Measurements from ENCODE around the gene CLTCL1. TPM values are rescaled to one million over a fixed set of nuclear protein-coding genes. Genes with fewer than 3 reads are reported as not detected.

Gene CLTCL1
- total and polyA plus RNA-seq, 9 of the 15 experiments (the other 6 are each of a cell fraction or from before 2014, with no cell fraction given), result 1.1 to 11.7 (median 5.0) TPM

GRCh38 chr22:19196841-19197612, 94.5 kb downstream of the CLTCL1 start (continued):
- 0 out of 2 replicates have a peak, but pooled peaks have one; percentile 9 for TF ChIP-seq ARID4B (CRISPR knock-in tag; IDR thresholded peaks at IDR 0.05)
- TF ChIP-seq ZFPM2 (CRISPR knock-in tag; IDR thresholded peaks at IDR 0.05), result 0 out of 2 replicates have a peak, but pooled peaks have one; percentile 59
- no peak for TF ChIP-seq ZBTB17 (CRISPR knock-in tag; IDR thresholded peaks at IDR 0.05)
- TF ChIP-seq MAX (CRISPR knock-in tag; IDR thresholded peaks at IDR 0.05), result peak; percentile 43; the same call in 1 of the 2 replicates
- no peak for TF ChIP-seq FOXM1 (IDR thresholded peaks at IDR 0.05; ENCODE audit: low read depth)
- 0 out of 2 replicates have a peak, but pooled peaks have one; percentile 61 for TF ChIP-seq FOXM1 (CRISPR knock-in tag; IDR thresholded peaks at IDR 0.05; ENCODE audit: low read depth)
- 0 out of 2 replicates have a peak, but pooled peaks have one; percentile 61 for TF ChIP-seq ZNF12 (CRISPR knock-in tag; IDR thresholded peaks at IDR 0.05)
- TF ChIP-seq CBFB (CRISPR knock-in tag; IDR thresholded peaks at IDR 0.05), result peak; percentile 48; the same call in 1 of the 2 replicates
- peak; percentile 40; the same call in 1 of the 2 replicates for TF ChIP-seq ZNF263 (CRISPR knock-in tag; IDR thresholded peaks at IDR 0.05; ENCODE audit: borderline replicate concordance)
- 0 out of 4 replicates have a peak, but pooled peaks of 1 of the 2 experiments have one; percentile 16 for TF ChIP-seq KDM4B (IDR thresholded peaks at IDR 0.05; ENCODE audit: borderline replicate concordance in 2 of 2, low read depth in 1 of 2)
- TF ChIP-seq RBM39 (optimal IDR thresholded peaks at IDR 0.05; ENCODE audit: low read depth, low read length), result peak; percentile 34
- no peak for TF ChIP-seq E2F8 (IDR thresholded peaks at IDR 0.05; ENCODE audit: low read depth, partially characterized antibody)
- TF ChIP-seq SRSF3 (IDR thresholded peaks at IDR 0.05; ENCODE audit: insufficient read depth, low read length), result 0 out of 2 replicates have a peak, but pooled peaks have one; percentile 11
- no peak for TF ChIP-seq KLF6 (CRISPR knock-in tag; IDR thresholded peaks at IDR 0.05; ENCODE audit: borderline replicate concordance)
- no peak for TF ChIP-seq ZNF76 (CRISPR knock-in tag; IDR thresholded peaks at IDR 0.05; ENCODE audit: borderline replicate concordance)
- peak; percentile 49 for TF ChIP-seq SNRNP70 (optimal IDR thresholded peaks at IDR 0.05; ENCODE audit: low read depth, low read length)
- peak; percentile 91; the same call in 1 of the 2 replicates for TF ChIP-seq EZH2 (IDR thresholded peaks at IDR 0.05; ENCODE audit: borderline replicate concordance, low read depth, low read length)
- TF ChIP-seq HMG20B (CRISPR knock-in tag; IDR thresholded peaks at IDR 0.05), result no peak
- no peak for TF ChIP-seq POU5F1 (IDR thresholded peaks at IDR 0.05; ENCODE audit: borderline replicate concordance, low read depth, low read length, partially characterized antibody)
